ENCODE measurements around the gene DCAF17. TPM values are rescaled to one million over a fixed set of nuclear protein-coding genes. Genes with fewer than 3 reads are reported as not detected.
A peak's percentile ranks its signal among the peaks of the same experiment; 100 is the strongest.

The DCAF17 gene
- total RNA-seq, 2 experiments from 2014 or later, result 25.9 to 40.9 TPM

- peaks cover 4% of the 10 kb centered on the region for H3K36me3 ChIP-seq (ENCODE audit: insufficient read depth, low read length)
- CTCF ChIA-PET (ENCODE audit: unreplicated experiment), result interaction anchor here (0.6 kb wide), 1 partner anchor 20 kb away, joined by 3 read pairs; no protein-coding TSS in a partner anchor
- H3K9me3 ChIP-seq (ENCODE audit: low read length), result no peaks in the 10 kb centered on the region
- no peak overlapping the region for H3K27ac ChIP-seq (ENCODE audit: low read depth, low read length, poor library complexity, severe bottlenecking)
- H2AFZ ChIP-seq (ENCODE audit: low read length), result no peak overlapping the region
- H3K4me3 ChIP-seq (ENCODE audit: low read depth, low read length, poor library complexity, severe bottlenecking), result no peak overlapping the region
- H3K4me1 ChIP-seq (ENCODE audit: insufficient read depth, low read length, poor library complexity, severe bottlenecking), result peaks cover 56% of the 10 kb centered on the region
- intact Hi-C loops (cut with micrococcal nuclease; ENCODE audit: unreplicated experiment), result no loop called here
- H4K20me1 ChIP-seq (ENCODE audit: insufficient read depth, low read length), result no peaks in the 10 kb centered on the region
- no peaks in the 10 kb centered on the region for H3K9me2 ChIP-seq (ENCODE audit: insufficient read depth, low read length)
- no TSS peak for BruUV-seq (replicated peaks)
- H3K4me2 ChIP-seq (ENCODE audit: low read length), result peak overlapping the region; percentile 35; the same call in 1 of the 2 replicates
- DNase-seq (ENCODE audit: low spot score), result no peak
- peaks cover 16% of the 10 kb centered on the region; the same call in 1 of the 2 replicates for H3K79me2 ChIP-seq (ENCODE audit: insufficient read depth, low read depth, low read length)
- POLR2A ChIA-PET, result interaction anchor here (0.6 to 5.3 kb wide), 13 partner anchors 8 to 223 kb away, joined by 3 to 35 read pairs (median 4); no protein-coding TSS in a partner anchor
- no peak for TF ChIP-seq EZH2phosphoT487 (IDR thresholded peaks at IDR 0.05; ENCODE audit: borderline replicate concordance, low read depth, low read length)
- TF ChIP-seq CTCF (conservative IDR thresholded peaks at IDR 0.05; ENCODE audit: low read length), result no peak
These were observed 39.8 kb upstream of the DCAF17 start for GRCh38 chr2:171394164-171394740.

- POLR2A ChIA-PET, result interaction anchor here (0.7 to 2.9 kb wide), 9 partner anchors 8 to 261 kb away, joined by 3 to 23 read pairs (median 7); no protein-coding TSS in a partner anchor
- TF ChIP-seq CTCF (conservative IDR thresholded peaks at IDR 0.05; ENCODE audit: low read length), result no peak
- intact Hi-C loops (cut with micrococcal nuclease; ENCODE audit: unreplicated experiment), result no loop called here
- CTCF ChIA-PET (ENCODE audit: unreplicated experiment), result interaction anchor here (1.2 kb wide), 1 partner anchor 10 kb away, joined by 4 read pairs; no protein-coding TSS in a partner anchor
- Histone ChIP-seq H4K20me1 (ENCODE audit: insufficient read depth, low read length) (no peaks in the 10 kb centered on the region), H3K27ac (ENCODE audit: low read depth, low read length, poor library complexity, severe bottlenecking) (no peak overlapping the region), H3K4me1 (ENCODE audit: insufficient read depth, low read length, poor library complexity, severe bottlenecking) (peaks cover 16% of the 10 kb centered on the region), H3K4me2 (ENCODE audit: low read length) (no peak overlapping the region), H2AFZ (ENCODE audit: low read length) (no peak overlapping the region), H3K4me3 (ENCODE audit: low read depth, low read length, poor library complexity, severe bottlenecking) (no peak overlapping the region), H3K9me3 (ENCODE audit: low read length) (peaks cover 28% of the 10 kb centered on the region), H3K79me2 (ENCODE audit: insufficient read depth, low read depth, low read length) (peaks cover 16% of the 10 kb centered on the region; the same call in 1 of the 2 replicates), H3K9me2 (ENCODE audit: insufficient read depth, low read length) (no peaks in the 10 kb centered on the region), H3K36me3 (ENCODE audit: insufficient read depth, low read length) (peaks cover 25% of the 10 kb centered on the region)
- BruUV-seq (replicated peaks), result no TSS peak
- DNase-seq (ENCODE audit: low spot score), result no peak
These were observed 34.7 kb upstream of the DCAF17 start for GRCh38 chr2:171399292-171399691.

GRCh38 chr2:171400395-171400794 lies 33.6 kb upstream of the DCAF17 start:
- intact Hi-C loops (cut with micrococcal nuclease; ENCODE audit: unreplicated experiment), result no loop called here
- BruUV-seq (replicated peaks), result no TSS peak
- CTCF ChIA-PET (ENCODE audit: unreplicated experiment), result no interaction called here
- Histone ChIP-seq H3K4me2 (ENCODE audit: low read length) (no peak overlapping the region), H4K20me1 (ENCODE audit: insufficient read depth, low read length) (no peaks in the 10 kb centered on the region), H3K9me3 (ENCODE audit: low read length) (peaks cover 28% of the 10 kb centered on the region), H3K9me2 (ENCODE audit: insufficient read depth, low read length) (no peaks in the 10 kb centered on the region), H3K4me3 (ENCODE audit: low read depth, low read length, poor library complexity, severe bottlenecking) (no peak overlapping the region), H2AFZ (ENCODE audit: low read length) (no peak overlapping the region), H3K27ac (ENCODE audit: low read depth, low read length, poor library complexity, severe bottlenecking) (no peak overlapping the region), H3K36me3 (ENCODE audit: insufficient read depth, low read length) (peaks cover 25% of the 10 kb centered on the region), H3K4me1 (ENCODE audit: insufficient read depth, low read length, poor library complexity, severe bottlenecking) (peaks cover 10% of the 10 kb centered on the region), H3K79me2 (ENCODE audit: insufficient read depth, low read depth, low read length) (peaks cover 5% of the 10 kb centered on the region; the same call in 1 of the 2 replicates)
- POLR2A ChIA-PET, result interaction anchor here (1.8 kb wide), 1 partner anchor 10 kb away, joined by 8 read pairs; no protein-coding TSS in a partner anchor
- DNase-seq (ENCODE audit: low spot score), result no peak
- TF ChIP-seq CTCF (conservative IDR thresholded peaks at IDR 0.05; ENCODE audit: low read length) (no peak), EZH2phosphoT487 (IDR thresholded peaks at IDR 0.05; ENCODE audit: borderline replicate concordance, low read depth, low read length) (no peak)
